HepG2 (cell line): ENCODE measurements around the gene CTF1. TPM values are rescaled to one million over a fixed set of nuclear protein-coding genes. Genes with fewer than 3 reads are reported as not detected.
A peak's percentile ranks its signal among the peaks of the same experiment; 100 is the strongest.

ENCODE experiments used
- ARHGAP35 ChIP-seq: sonication (generic); formaldehyde crosslinking; IDR thresholded peaks from 2 replicates; pipeline ENCODE4 v1.9.0; 2022; ENCODE audit warnings: mild to moderate bottlenecking, inconsistent platforms, moderate library complexity, missing genetic modification reagents, borderline replicate concordance
- HDAC2 ChIP-seq: sonication (generic); formaldehyde crosslinking; IDR thresholded peaks from 2 replicates; pipeline ENCODE4 v1.4.0; 2020; ENCODE audit warnings: missing genetic modification reagents
- HMGXB3 ChIP-seq: sonication (generic); formaldehyde crosslinking; IDR thresholded peaks from 2 replicates; pipeline ENCODE4 v1.4.0; 2020; ENCODE audit warnings: missing genetic modification reagents, borderline replicate concordance
- NONO ChIP-seq, 2 experiments: fragments of 450-650 bp in 1 of 2; sonication (generic) in 1 of 2; formaldehyde crosslinking in 1 of 2; IDR thresholded peaks in 1 of 2; conservative IDR thresholded peaks in 1 of 2; 2 replicates each; pipeline versions ENCODE4 v1.6.1 to v1.8.0; 2017 to 2022; ENCODE audit warnings: mild to moderate bottlenecking in 1 of 2, missing genetic modification reagents in 1 of 2, moderate library complexity in 1 of 2
- SOX13 ChIP-seq, 3 experiments: fragments of 450-650 bp in 1 of 3; sonication (generic) in 1 of 3; formaldehyde crosslinking in 1 of 3; IDR thresholded peaks in 2 of 3; conservative IDR thresholded peaks in 1 of 3; 2 replicates each; pipeline versions ENCODE4 v1.5.0 to v1.6.1; 2016 to 2020; ENCODE audit warnings: antibody characterized with exemption in 1 of 3, mild to moderate bottlenecking in 1 of 3, missing compliant biosample characterization in 1 of 3, missing genetic modification reagents in 1 of 3, moderate library complexity in 1 of 3
- ZBTB2 ChIP-seq: sonication (generic); formaldehyde crosslinking; IDR thresholded peaks from 2 replicates; pipeline ENCODE4 v1.8.0; 2022; ENCODE audit warnings: low read depth, missing genetic modification reagents
- ZNF296 ChIP-seq: sonication (generic); formaldehyde crosslinking; conservative IDR thresholded peaks from 2 replicates; pipeline ENCODE4 v1.5.0; 2020; ENCODE audit warnings: mild to moderate bottlenecking, missing genetic modification reagents
- ZNF510 ChIP-seq: sonication (generic); formaldehyde crosslinking; IDR thresholded peaks from 2 replicates; pipeline ENCODE4 v1.4.0; 2020; ENCODE audit warnings: low read depth, mild to moderate bottlenecking, missing genetic modification reagents
- ZNF552 ChIP-seq: sonication (generic); formaldehyde crosslinking; IDR thresholded peaks from 2 replicates; pipeline ENCODE4 v1.9.0; 2022; ENCODE audit warnings: missing genetic modification reagents, mild to moderate bottlenecking, borderline replicate concordance
- ZNF672 ChIP-seq: sonication (generic); formaldehyde crosslinking; IDR thresholded peaks from 2 replicates; pipeline ENCODE4 v1.8.1; 2022; ENCODE audit warnings: missing genetic modification reagents
- ZNF746 ChIP-seq: sonication (generic); formaldehyde crosslinking; IDR thresholded peaks from 2 replicates; pipeline ENCODE4 v1.8.0; 2022; ENCODE audit warnings: mild to moderate bottlenecking, missing genetic modification reagents
- polyA plus RNA-seq, 8 experiments: library from polyadenylated mRNA; depleted of rRNA in 3 of 8; stranded (reverse) in 7 of 8; unstranded in 1 of 8; fragments of >200 nt; fragmentation: Illumina TruSeq in 4 of 8; extraction: Trizol in 4 of 8; gene quantifications; 2 replicates each; pipeline versions ENCODE4 v1.2.1 to v1.2.3, GENCODE V29; 2011 to 2016; ENCODE audit warnings: low read depth in 4 of 8, missing spikeins in 1 of 8, mixed read lengths in 1 of 8; ENCODE audit not compliant: insufficient read depth in 1 of 8
- total RNA-seq, 5 experiments: library from RNA; depleted of rRNA; stranded (reverse); fragments of >200 nt; fragmentation: Illumina TruSeq; extraction: Trizol; gene quantifications; 2 replicates each; pipeline ENCODE4 v1.2.3, GENCODE V29; 2016; ENCODE audit warnings: low read depth in 1 of 5
- TF ChIP-seq, protein P1 (sequence below): IDR thresholded peaks from 2 replicates; pipeline ENCODE4 v1.6.1; 2016; ENCODE audit warnings: low read depth, missing genetic modification reagents, missing compliant biosample characterization
- TF ChIP-seq, protein P2 (sequence below): sonication (generic); formaldehyde crosslinking; conservative IDR thresholded peaks from 2 replicates; pipeline ENCODE4 v1.4.0; 2020; ENCODE audit warnings: missing genetic modification reagents

CTF1 gene
- total and polyA plus RNA-seq, 2 of the 13 experiments (the other 11 are each of a cell fraction or from before 2014, with no cell fraction given), result 0.13 to 1.8 TPM

GRCh38 chr16:30949650-30950515 is 53.5 kb downstream of the CTF1 start (continued):
- TF ChIP-seq, protein P1, sequence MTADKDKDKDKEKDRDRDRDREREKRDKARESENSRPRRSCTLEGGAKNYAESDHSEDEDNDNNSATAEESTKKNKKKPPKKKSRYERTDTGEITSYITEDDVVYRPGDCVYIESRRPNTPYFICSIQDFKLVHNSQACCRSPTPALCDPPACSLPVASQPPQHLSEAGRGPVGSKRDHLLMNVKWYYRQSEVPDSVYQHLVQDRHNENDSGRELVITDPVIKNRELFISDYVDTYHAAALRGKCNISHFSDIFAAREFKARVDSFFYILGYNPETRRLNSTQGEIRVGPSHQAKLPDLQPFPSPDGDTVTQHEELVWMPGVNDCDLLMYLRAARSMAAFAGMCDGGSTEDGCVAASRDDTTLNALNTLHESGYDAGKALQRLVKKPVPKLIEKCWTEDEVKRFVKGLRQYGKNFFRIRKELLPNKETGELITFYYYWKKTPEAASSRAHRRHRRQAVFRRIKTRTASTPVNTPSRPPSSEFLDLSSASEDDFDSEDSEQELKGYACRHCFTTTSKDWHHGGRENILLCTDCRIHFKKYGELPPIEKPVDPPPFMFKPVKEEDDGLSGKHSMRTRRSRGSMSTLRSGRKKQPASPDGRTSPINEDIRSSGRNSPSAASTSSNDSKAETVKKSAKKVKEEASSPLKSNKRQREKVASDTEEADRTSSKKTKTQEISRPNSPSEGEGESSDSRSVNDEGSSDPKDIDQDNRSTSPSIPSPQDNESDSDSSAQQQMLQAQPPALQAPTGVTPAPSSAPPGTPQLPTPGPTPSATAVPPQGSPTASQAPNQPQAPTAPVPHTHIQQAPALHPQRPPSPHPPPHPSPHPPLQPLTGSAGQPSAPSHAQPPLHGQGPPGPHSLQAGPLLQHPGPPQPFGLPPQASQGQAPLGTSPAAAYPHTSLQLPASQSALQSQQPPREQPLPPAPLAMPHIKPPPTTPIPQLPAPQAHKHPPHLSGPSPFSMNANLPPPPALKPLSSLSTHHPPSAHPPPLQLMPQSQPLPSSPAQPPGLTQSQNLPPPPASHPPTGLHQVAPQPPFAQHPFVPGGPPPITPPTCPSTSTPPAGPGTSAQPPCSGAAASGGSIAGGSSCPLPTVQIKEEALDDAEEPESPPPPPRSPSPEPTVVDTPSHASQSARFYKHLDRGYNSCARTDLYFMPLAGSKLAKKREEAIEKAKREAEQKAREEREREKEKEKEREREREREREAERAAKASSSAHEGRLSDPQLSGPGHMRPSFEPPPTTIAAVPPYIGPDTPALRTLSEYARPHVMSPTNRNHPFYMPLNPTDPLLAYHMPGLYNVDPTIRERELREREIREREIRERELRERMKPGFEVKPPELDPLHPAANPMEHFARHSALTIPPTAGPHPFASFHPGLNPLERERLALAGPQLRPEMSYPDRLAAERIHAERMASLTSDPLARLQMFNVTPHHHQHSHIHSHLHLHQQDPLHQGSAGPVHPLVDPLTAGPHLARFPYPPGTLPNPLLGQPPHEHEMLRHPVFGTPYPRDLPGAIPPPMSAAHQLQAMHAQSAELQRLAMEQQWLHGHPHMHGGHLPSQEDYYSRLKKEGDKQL (CRISPR knock-in tag), result peak; percentile 40; the same call in 1 of the 2 replicates
- TF ChIP-seq NONO (IDR thresholded peaks at IDR 0.05) (no peak), NONO (CRISPR knock-in tag; conservative IDR thresholded peaks at IDR 0.05) (peak; percentile 96), ZNF296 (CRISPR knock-in tag) (peak; percentile 97), ARHGAP35 (0 out of 2 replicates have a peak, but pooled peaks have one; percentile 32), HMGXB3 (peak; percentile 95), SOX13 (IDR thresholded peaks at IDR 0.05) (peak; percentile 65; the same call in 1 of the 2 replicates), SOX13 (CRISPR knock-in tag; conservative IDR thresholded peaks at IDR 0.05 in 1 of 2, IDR thresholded peaks at IDR 0.05 in 1 of 2) (peak in 1 of 2 experiments; percentile 66; a peak in 2 of 4 replicates), HDAC2 (peak; percentile 90), ZNF552 (CRISPR knock-in tag) (0 out of 2 replicates have a peak, but pooled peaks have one; percentile 59), ZBTB2 (no peak), ZNF672 (CRISPR knock-in tag) (no peak), ZNF510 (CRISPR knock-in tag) (peak; percentile 99), ZNF746 (CRISPR knock-in tag) (peak; percentile 87)
- TF ChIP-seq, protein P2, sequence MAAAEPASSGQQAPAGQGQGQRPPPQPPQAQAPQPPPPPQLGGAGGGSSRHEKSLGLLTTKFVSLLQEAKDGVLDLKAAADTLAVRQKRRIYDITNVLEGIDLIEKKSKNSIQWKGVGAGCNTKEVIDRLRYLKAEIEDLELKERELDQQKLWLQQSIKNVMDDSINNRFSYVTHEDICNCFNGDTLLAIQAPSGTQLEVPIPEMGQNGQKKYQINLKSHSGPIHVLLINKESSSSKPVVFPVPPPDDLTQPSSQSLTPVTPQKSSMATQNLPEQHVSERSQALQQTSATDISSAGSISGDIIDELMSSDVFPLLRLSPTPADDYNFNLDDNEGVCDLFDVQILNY (CRISPR knock-in tag), result no peak
